PC-3 (cell line): Measurements from ENCODE around the gene NEK1. TPM values are rescaled to one million over a fixed set of nuclear protein-coding genes. Genes with fewer than 3 reads are reported as not detected.

Source experiments
- ATAC-seq: fragments of 200-7000 bp; cut with Tn5 transposase; 2 replicates; pipeline ENCODE4 v1.9.1; 2020; ENCODE audit warnings: mild to moderate bottlenecking, moderate library complexity
- BruUV-seq: library from RNA; stranded (reverse); fragments of 400-500 nt; replicated peaks from 2 replicates; lab custom pipeline; 2021; lab: Mats Ljungman, UMichigan
- CTCF ChIA-PET: fragments of 300-600 bp; sonication (Branson Sonifier 250); formaldehyde crosslinking; loops from one replicate; lab custom pipeline; 2022; ENCODE audit warnings: antibody characterized with exemption; lab: Charles Lee
- POLR2A ChIA-PET: fragments of 300-600 bp; sonication (Branson Sonifier 250); formaldehyde crosslinking; loops from one replicate; lab custom pipeline; 2022; ENCODE audit warnings: antibody characterized with exemption; ENCODE audit not compliant: unreplicated experiment; lab: Charles Lee
- DNase-seq: peaks from one replicate; pipeline ENCODE4 v3.0.0-alpha.2; 2015
- H2AFZ ChIP-seq: fragments of 300-600 bp; sonication (generic); 2 replicates; pipeline ENCODE4 v1.6.0; 2016; ENCODE audit warnings: antibody characterized with exemption, low read length
- H3F3A ChIP-seq: fragments of 300-600 bp; sonication (generic); one replicate; pipeline ENCODE4 v1.6.0; 2017; ENCODE audit warnings: antibody characterized with exemption, low read length, control low read depth, mild to moderate bottlenecking; ENCODE audit not compliant: unreplicated experiment
- H3K27ac ChIP-seq: fragments of 300-600 bp; sonication (generic); 2 replicates; pipeline ENCODE4 v1.5.1; 2016; ENCODE audit warnings: mild to moderate bottlenecking, low read length
- H3K27me3 ChIP-seq: fragments of 300-600 bp; sonication (generic); 2 replicates; pipeline ENCODE4 v1.6.1; 2016; ENCODE audit warnings: low read length, mixed read lengths
- H3K36me3 ChIP-seq: fragments of 300-600 bp; sonication (generic); 2 replicates; pipeline ENCODE4 v1.6.1; 2016; ENCODE audit warnings: low read depth, mixed run types, low read length, mixed read lengths
- H3K4me1 ChIP-seq: fragments of 300-600 bp; sonication (generic); 2 replicates; pipeline ENCODE4 v1.5.1; 2016; ENCODE audit warnings: low read length; ENCODE audit not compliant: insufficient read depth
- H3K4me2 ChIP-seq: fragments of 300-600 bp; sonication (generic); 2 replicates; pipeline ENCODE4 v1.6.0; 2016; ENCODE audit warnings: low read length
- H3K4me3 ChIP-seq: fragments of 300-600 bp; sonication (generic); 2 replicates; pipeline ENCODE4 v1.5.1; 2016; ENCODE audit warnings: mild to moderate bottlenecking, low read length, mixed read lengths
- H3K79me2 ChIP-seq: fragments of 300-600 bp; sonication (generic); 2 replicates; pipeline ENCODE4 v1.6.1; 2017; ENCODE audit warnings: low read length, mixed read lengths
- H3K9ac ChIP-seq: fragments of 300-600 bp; sonication (generic); 2 replicates; pipeline ENCODE4 v1.6.0; 2016; ENCODE audit warnings: mild to moderate bottlenecking, low read length
- H3K9me2 ChIP-seq: fragments of 300-600 bp; sonication (generic); replicated peaks from 2 replicates; pipeline ENCODE4 v1.6.1; 2016; ENCODE audit warnings: mixed run types, low read length, mixed read lengths
- H3K9me3 ChIP-seq: fragments of 300-600 bp; sonication (generic); 2 replicates; pipeline ENCODE4 v1.6.1; 2016; ENCODE audit warnings: low read length, mixed read lengths
- H4K20me1 ChIP-seq: fragments of 300-600 bp; sonication (generic); 2 replicates; pipeline ENCODE4 v1.6.1; 2016; ENCODE audit warnings: low read length, mixed read lengths
- CTCF ChIP-seq: fragments of 300-600 bp; sonication (generic); conservative IDR thresholded peaks from 2 replicates; pipeline ENCODE4 v1.5.1; 2017; ENCODE audit warnings: antibody characterized with exemption, low read depth, mild to moderate bottlenecking, low read length
- EZH2 ChIP-seq: fragments of 300-600 bp; sonication (generic); IDR thresholded peaks from one replicate; pipeline ENCODE4 v1.6.1; 2017; ENCODE audit warnings: antibody characterized with exemption, mild to moderate bottlenecking, low read length; ENCODE audit not compliant: unreplicated experiment
- EZH2phosphoT487 ChIP-seq: fragments of 300-600 bp; sonication (generic); IDR thresholded peaks from 2 replicates; pipeline ENCODE4 v1.6.1; 2018; ENCODE audit warnings: mild to moderate bottlenecking, antibody characterized with exemption, low read length, borderline replicate concordance
- intact Hi-C: fragments of 100-400 bp; cut with micrococcal nuclease; formaldehyde crosslinking; loops from 2 replicates; pipeline ENCODE4 v1.9.0; 2023
- total RNA-seq: library from RNA; depleted of rRNA; stranded (reverse); fragments of >200 nt; gene quantifications from 2 replicates; pipeline ENCODE4 v1.2.3, GENCODE V29; 2014

NEK1 gene
- total RNA-seq, 1 experiment from 2014 or later: 4.3 TPM

GRCh38 chr4:169640261-169640870 is 28.0 kb upstream of the NEK1 start:
- no peaks in the 10 kb centered on the region for H3F3A ChIP-seq
- H4K20me1 ChIP-seq: no peaks in the 10 kb centered on the region
- no peak overlapping the region for H2AFZ ChIP-seq
- TF ChIP-seq EZH2phosphoT487: no peak
- no peak for TF ChIP-seq EZH2
- TF ChIP-seq CTCF: no peak
- BruUV-seq: no TSS peak
- intact Hi-C loops: loop anchor here (1.0 kb wide), 2 partner anchors 19 to 20 kb away; partner anchors contain the start of gene CLCN3
- no peaks in the 10 kb centered on the region for H3K9me3 ChIP-seq
- no peaks in the 10 kb centered on the region for H3K4me1 ChIP-seq
- peak; percentile 36 for DNase-seq
- no peaks in the 10 kb centered on the region for H3K36me3 ChIP-seq
- POLR2A ChIA-PET: no interaction called here
- H3K4me2 ChIP-seq: no peak overlapping the region
- H3K9me2 ChIP-seq: no peaks in the 10 kb centered on the region
- no peak overlapping the region for H3K4me3 ChIP-seq
- ATAC-seq: peak; percentile 86
- H3K79me2 ChIP-seq: 0 out of 2 replicates have a peak, but pooled peaks cover 5% of the 10 kb centered on the region
- H3K27me3 ChIP-seq: no peaks in the 10 kb centered on the region
- CTCF ChIA-PET: no interaction called here
- peak overlapping the region; percentile 23; the same call in 1 of the 2 replicates for H3K27ac ChIP-seq
- no peak overlapping the region for H3K9ac ChIP-seq

- no peaks in the 10 kb centered on the region for H3K9me2 ChIP-seq
- no peaks in the 10 kb centered on the region for H3K27me3 ChIP-seq
- ATAC-seq: peak; percentile 80
- peak overlapping the region; percentile 42 for H3K4me2 ChIP-seq
- peak; percentile 87 for DNase-seq
- peak overlapping the region; percentile 16; the same call in 1 of the 2 replicates for H3K27ac ChIP-seq
- H3F3A ChIP-seq: no peaks in the 10 kb centered on the region
- TF ChIP-seq CTCF (no peak), EZH2phosphoT487 (no peak), EZH2 (no peak)
- no peaks in the 10 kb centered on the region for H3K36me3 ChIP-seq
- no TSS peak for BruUV-seq
- peaks cover 9% of the 10 kb centered on the region for H3K4me1 ChIP-seq
- H3K79me2 ChIP-seq: 0 out of 2 replicates have a peak, but pooled peaks cover 7% of the 10 kb centered on the region
- ChIA-PET POLR2A (no interaction called here), CTCF (no interaction called here)
- intact Hi-C loops: loop anchor here (1.0 to 2.0 kb wide), 2 partner anchors 14 to 24 kb away; partner anchors contain the start of gene CLCN3
- no peaks in the 10 kb centered on the region for H4K20me1 ChIP-seq
- no peak overlapping the region for H2AFZ ChIP-seq
- no peak overlapping the region for H3K9ac ChIP-seq
- no peak overlapping the region for H3K4me3 ChIP-seq
- H3K9me3 ChIP-seq: no peaks in the 10 kb centered on the region
These were observed 22.6 kb upstream of the NEK1 start for GRCh38 chr4:169634975-169635374.

- H3K4me2 ChIP-seq: no peak overlapping the region
- ChIA-PET CTCF (no interaction called here), POLR2A (no interaction called here)
- H3K27ac ChIP-seq: no peak overlapping the region
- H3K79me2 ChIP-seq: 0 out of 2 replicates have a peak, but pooled peaks cover 13% of the 10 kb centered on the region
- no TSS peak for BruUV-seq
- H3K9ac ChIP-seq: no peak overlapping the region
- ATAC-seq (no peak), DNase-seq (no peak)
- no peak for TF ChIP-seq EZH2
- TF ChIP-seq CTCF: no peak
- no peak for TF ChIP-seq EZH2phosphoT487
- intact Hi-C loops: no loop called here
- no peak overlapping the region for H2AFZ ChIP-seq
- H3K4me1 ChIP-seq: peaks cover 9% of the 10 kb centered on the region
- no peaks in the 10 kb centered on the region for H4K20me1 ChIP-seq
- no peaks in the 10 kb centered on the region for H3K9me3 ChIP-seq
- H3K9me2 ChIP-seq: no peaks in the 10 kb centered on the region
- no peaks in the 10 kb centered on the region for H3K36me3 ChIP-seq
- no peaks in the 10 kb centered on the region for H3K27me3 ChIP-seq
- H3F3A ChIP-seq: no peaks in the 10 kb centered on the region
- H3K4me3 ChIP-seq: no peak overlapping the region
These were observed 20.5 kb upstream of the NEK1 start for GRCh38 chr4:169632896-169633295.
